CD4-positive, alpha-beta memory T cell (primary cell): ENCODE measurements around the gene MICU1. TPM values are rescaled to one million over a fixed set of nuclear protein-coding genes. Genes with fewer than 3 reads are reported as not detected.
A peak's percentile ranks its signal among the peaks of the same experiment; 100 is the strongest.
"Not testable (repeated sequence)": the region's sequence is repeated elsewhere in the genome, so short reads cannot be mapped to it uniquely, and the experiment has no call there.

ENCODE experiments used
- CTCF ChIA-PET: fragments of 350-600 bp; sonication (Branson Sonifier 250); formaldehyde crosslinking; loops from one replicate; lab custom pipeline; 2021; ENCODE audit warnings: inconsistent platforms; ENCODE audit not compliant: partially characterized antibody; lab: Charles Lee
- POLR2A ChIA-PET: fragments of 350-600 bp; sonication (Branson Sonifier 250); formaldehyde crosslinking; loops from one replicate; lab custom pipeline; 2021; ENCODE audit not compliant: partially characterized antibody; lab: Charles Lee
- DNase-seq, 5 donors: peaks; one replicate each; pipeline versions ENCODE4 v3.0.0 to v3.0.0-alpha.2; 2020 to 2022; ENCODE audit warnings: mixed read lengths in 1 of 5
- H3K27ac ChIP-seq: one replicate; pipeline ENCODE4 v1.7.0; 2013; ENCODE audit warnings: low read depth, low read length
- H3K27me3 ChIP-seq: 2 replicates; pipeline ENCODE4 v1.7.0; 2013; ENCODE audit warnings: mild to moderate bottlenecking, low read length, moderate library complexity; ENCODE audit not compliant: insufficient read depth
- H3K36me3 ChIP-seq: 2 replicates; pipeline ENCODE4 v1.7.0; 2013; ENCODE audit warnings: mild to moderate bottlenecking, low read length, moderate library complexity; ENCODE audit not compliant: insufficient read depth
- H3K4me1 ChIP-seq: 2 replicates; pipeline ENCODE4 v1.7.0; 2013; ENCODE audit warnings: mild to moderate bottlenecking, low read length, moderate library complexity; ENCODE audit not compliant: insufficient read depth
- H3K4me3 ChIP-seq, 2 donors: one replicate each; pipeline ENCODE4 v1.7.0; 2013; ENCODE audit warnings: low read length in 2 of 2, mild to moderate bottlenecking in 1 of 2
- H3K9me3 ChIP-seq, 2 donors: one replicate each; pipeline ENCODE4 v1.7.0; 2013; ENCODE audit warnings: low read length in 2 of 2, control low read depth in 1 of 2; ENCODE audit not compliant: control insufficient read depth in 1 of 2
- H3K27ac Mint-ChIP-seq, 7 donors: one replicate each; pipeline ENCODE4 v1.8.0; 2020 to 2021; ENCODE audit warnings: mixed read lengths in 7 of 7, mild to moderate bottlenecking in 6 of 7, inconsistent platforms in 3 of 7, moderate library complexity in 3 of 7
- H3K27me3 Mint-ChIP-seq, 2 donors: one replicate each; pipeline ENCODE4 v1.8.0; 2020 to 2021; ENCODE audit warnings: mixed read lengths in 2 of 2
- H3K36me3 Mint-ChIP-seq, 2 donors: one replicate each; pipeline ENCODE4 v1.8.0; 2020 to 2021; ENCODE audit warnings: mixed read lengths in 2 of 2, inconsistent platforms in 1 of 2, mild to moderate bottlenecking in 1 of 2
- H3K4me1 Mint-ChIP-seq, 4 donors: one replicate each; pipeline ENCODE4 v1.8.0; 2020 to 2021; ENCODE audit warnings: mixed read lengths in 4 of 4, mild to moderate bottlenecking in 1 of 4
- H3K4me3 Mint-ChIP-seq, 8 donors: one replicate each; pipeline ENCODE4 v1.8.0; 2020 to 2021; ENCODE audit warnings: mixed read lengths in 8 of 8, mild to moderate bottlenecking in 7 of 8, moderate library complexity in 6 of 8, inconsistent platforms in 3 of 8
- H3K9me3 Mint-ChIP-seq, 8 donors: one replicate each; pipeline ENCODE4 v1.8.0; 2020 to 2021; ENCODE audit warnings: mixed read lengths in 8 of 8, mild to moderate bottlenecking in 5 of 8, inconsistent platforms in 3 of 8, moderate library complexity in 1 of 8
- intact Hi-C: fragments of 100-400 bp; cut with micrococcal nuclease; formaldehyde crosslinking; loops from one replicate; pipeline ENCODE4 v1.15.1; 2023
- polyA plus RNA-seq, 2 donors: library from polyadenylated mRNA; unstranded; fragments of 300-500 nt; fragmentation: Illumina TruSeq; gene quantifications; one replicate each; pipeline ENCODE4 v1.2.3, GENCODE V29; 2021
- total RNA-seq, 2 experiments: library from RNA; stranded (reverse); gene quantifications; one replicate each; pipeline ENCODE4 v1.2.3, GENCODE V29; 2021

MICU1 gene
- total and polyA plus RNA-seq, 4 experiments from 2014 or later, result 24.9 to 30.4 (median 27.1) TPM

GRCh38 chr10:72407927-72408600, 217.8 kb downstream of the MICU1 start:
- Mint-ChIP-seq H3K4me1 (no peaks in the 10 kb centered on the region), H3K9me3 (no peaks in the 10 kb centered on the region), H3K36me3 (peaks cover 23 to 29% of the 10 kb centered on the region in 2 donors), H3K27ac (peak overlapping the region in 3 of 7 donors; percentile 47 to 76 (median 68)), H3K27me3 (no peaks in the 10 kb centered on the region), H3K4me3 (no peak overlapping the region)
- Histone ChIP-seq H3K36me3 (no peaks in the 10 kb centered on the region), H3K27me3 (no peaks in the 10 kb centered on the region), H3K4me1 (no peaks in the 10 kb centered on the region), H3K27ac (no peak overlapping the region), H3K9me3 (no peaks in the 10 kb centered on the region), H3K4me3 (no peak overlapping the region)
- ChIA-PET POLR2A (no interaction called here), CTCF (interaction anchor here (0.5 kb wide), 1 partner anchor 49 kb away, joined by 3 read pairs; no protein-coding TSS in a partner anchor)
- intact Hi-C loops, result no loop called here
- no peak for DNase-seq

- no peak overlapping the region for H3K27ac ChIP-seq
- no peaks in the 10 kb centered on the region for H3K27me3 ChIP-seq
- no peak overlapping the region for H3K4me3 ChIP-seq
- no peak for DNase-seq
- Mint-ChIP-seq H3K4me3 (no peak overlapping the region), H3K27ac (no peak overlapping the region), H3K36me3 (peaks cover 24 to 31% of the 10 kb centered on the region in 2 donors), H3K27me3 (no peaks in the 10 kb centered on the region), H3K9me3 (no peaks in the 10 kb centered on the region), H3K4me1 (no peaks in the 10 kb centered on the region)
- no peaks in the 10 kb centered on the region for H3K36me3 ChIP-seq
- no peaks in the 10 kb centered on the region for H3K4me1 ChIP-seq
- intact Hi-C loops, result no loop called here
- CTCF ChIA-PET, result no interaction called here
- no peaks in the 10 kb centered on the region for H3K9me3 ChIP-seq
- POLR2A ChIA-PET, result no interaction called here
These were observed 218.4 kb downstream of the MICU1 start for GRCh38 chr10:72407471-72407870.

- H3K9me3 Mint-ChIP-seq, POLR2A ChIA-PET, H3K27me3 Mint-ChIP-seq, H3K36me3 ChIP-seq, H3K4me1 Mint-ChIP-seq, H3K9me3 ChIP-seq, H3K4me3 ChIP-seq, H3K4me3 Mint-ChIP-seq, H3K27ac Mint-ChIP-seq, DNase-seq, H3K27ac ChIP-seq, intact Hi-C loops, H3K27me3 ChIP-seq, CTCF ChIA-PET, H3K4me1 ChIP-seq: not testable (repeated sequence)
- peaks cover 11 to 43% of the 10 kb centered on the region in 2 donors for H3K36me3 Mint-ChIP-seq
These were observed 230.3 kb downstream of the MICU1 start for GRCh38 chr10:72395581-72395980.

DNA sequence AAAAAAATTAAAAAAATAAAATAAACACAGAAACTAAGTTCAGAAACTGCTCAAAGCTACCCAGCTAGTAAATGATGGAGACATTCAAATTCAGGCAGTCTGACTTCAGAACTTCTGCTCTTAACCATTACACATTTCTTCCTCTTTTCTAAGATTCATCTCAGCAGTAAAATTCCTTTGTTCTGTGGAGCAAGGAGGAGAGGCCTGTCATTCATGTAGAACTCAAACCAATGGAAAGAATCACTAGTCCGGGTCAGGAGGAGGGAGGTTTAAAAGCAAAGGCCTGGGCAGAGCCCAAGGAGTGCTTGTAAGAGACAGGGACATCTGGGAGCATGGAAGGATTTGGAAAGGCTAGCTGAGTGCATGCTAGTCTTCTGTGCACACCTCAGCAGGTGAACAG, 233.3 kb downstream of the MICU1 start:
- ChIA-PET POLR2A (no interaction called here), CTCF (no interaction called here)
- Mint-ChIP-seq H3K36me3 (peaks cover 8 to 34% of the 10 kb centered on the region in 2 donors), H3K4me1 (peaks cover 0 to 3% (median 0%) of the 10 kb centered on the region in 4 donors), H3K27me3 (no peaks in the 10 kb centered on the region), H3K9me3 (no peaks in the 10 kb centered on the region), H3K27ac (no peak overlapping the region), H3K4me3 (no peak overlapping the region)
- no peaks in the 10 kb centered on the region for H3K27me3 ChIP-seq
- H3K4me3 ChIP-seq, result no peak overlapping the region
- H3K27ac ChIP-seq, result no peak overlapping the region
- no peaks in the 10 kb centered on the region for H3K36me3 ChIP-seq
- no peak for DNase-seq
- intact Hi-C loops, result no loop called here
- no peaks in the 10 kb centered on the region for H3K9me3 ChIP-seq
- no peaks in the 10 kb centered on the region for H3K4me1 ChIP-seq

DNA sequence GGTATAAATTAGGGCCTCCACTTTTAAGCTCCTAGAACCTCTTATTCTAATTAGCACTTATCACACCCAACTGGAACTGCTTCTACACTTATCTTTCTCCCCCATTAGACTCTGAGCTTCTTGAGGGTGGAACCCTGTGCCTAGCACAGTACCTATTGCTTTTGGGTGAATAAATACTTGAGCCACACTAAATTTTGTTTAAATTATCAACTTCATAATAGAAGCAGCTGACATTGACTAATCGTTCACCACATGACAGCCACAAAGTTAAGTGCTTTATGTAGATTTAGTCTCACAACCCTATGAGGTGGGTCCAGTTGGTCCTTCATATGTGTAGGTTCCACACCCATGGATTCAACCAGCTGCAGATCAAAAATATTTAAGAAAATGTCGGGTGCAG, 235.1 kb downstream of the MICU1 start:
- H3K36me3 ChIP-seq, result no peaks in the 10 kb centered on the region
- intact Hi-C loops, result no loop called here
- no peaks in the 10 kb centered on the region for H3K9me3 ChIP-seq
- no peaks in the 10 kb centered on the region for H3K4me1 ChIP-seq
- no peak overlapping the region for H3K27ac Mint-ChIP-seq
- no peaks in the 10 kb centered on the region for H3K27me3 ChIP-seq
- POLR2A ChIA-PET, result no interaction called here
- CTCF ChIA-PET, result no interaction called here
- H3K27me3 Mint-ChIP-seq, result no peaks in the 10 kb centered on the region
- H3K4me1 Mint-ChIP-seq, result no peaks in the 10 kb centered on the region
- H3K4me3 ChIP-seq, result no peak overlapping the region
- no peak overlapping the region for H3K27ac ChIP-seq
- H3K4me3 Mint-ChIP-seq, result no peak overlapping the region
- DNase-seq, result no peak
- H3K9me3 Mint-ChIP-seq, result no peaks in the 10 kb centered on the region
- peaks cover 4 to 19% of the 10 kb centered on the region in 2 donors for H3K36me3 Mint-ChIP-seq

GRCh38 chr10:72389716-72390115, 236.2 kb downstream of the MICU1 start:
- H3K27me3 Mint-ChIP-seq, result no peaks in the 10 kb centered on the region
- Histone ChIP-seq H3K27me3 (no peaks in the 10 kb centered on the region), H3K4me3 (no peak overlapping the region), H3K27ac (no peak overlapping the region), H3K4me1 (no peaks in the 10 kb centered on the region), H3K36me3 (no peaks in the 10 kb centered on the region), H3K9me3 (no peaks in the 10 kb centered on the region)
- peaks cover 1 to 19% of the 10 kb centered on the region in 2 donors for H3K36me3 Mint-ChIP-seq
- no peaks in the 10 kb centered on the region for H3K4me1 Mint-ChIP-seq
- H3K4me3 Mint-ChIP-seq, result no peak overlapping the region
- intact Hi-C loops, result no loop called here
- POLR2A ChIA-PET, result no interaction called here
- no peak for DNase-seq
- no peak overlapping the region for H3K27ac Mint-ChIP-seq
- CTCF ChIA-PET, result interaction anchor here (2.0 kb wide), 1 partner anchor 25 kb away, joined by 5 read pairs; no protein-coding TSS in a partner anchor
- H3K9me3 Mint-ChIP-seq, result no peaks in the 10 kb centered on the region

GRCh38 chr10:72389014-72389413, 236.9 kb downstream of the MICU1 start:
- POLR2A ChIA-PET, result no interaction called here
- Mint-ChIP-seq H3K27ac (no peak overlapping the region), H3K9me3 (no peaks in the 10 kb centered on the region), H3K4me3 (no peak overlapping the region), H3K4me1 (no peaks in the 10 kb centered on the region), H3K27me3 (no peaks in the 10 kb centered on the region), H3K36me3 (peaks cover 1 to 19% of the 10 kb centered on the region in 2 donors)
- no peaks in the 10 kb centered on the region for H3K4me1 ChIP-seq
- H3K27me3 ChIP-seq, result no peaks in the 10 kb centered on the region
- no peaks in the 10 kb centered on the region for H3K36me3 ChIP-seq
- CTCF ChIA-PET, result interaction anchor here (2.0 kb wide), 1 partner anchor 25 kb away, joined by 5 read pairs; no protein-coding TSS in a partner anchor
- H3K4me3 ChIP-seq, result no peak overlapping the region
- H3K27ac ChIP-seq, result no peak overlapping the region
- intact Hi-C loops, result no loop called here
- no peak for DNase-seq
- no peaks in the 10 kb centered on the region for H3K9me3 ChIP-seq
